Duodenal mucosa (tissue), 2 donors: ENCODE data around the gene FRYL.
"Not testable (repeated sequence)": the region's sequence is repeated elsewhere in the genome, so short reads cannot be mapped to it uniquely, and the experiment has no call there.

Experiments
- H3K27ac ChIP-seq: one replicate; pipeline ENCODE4 v1.7.0; 2013; ENCODE audit warnings: low read depth, low read length
- H3K27me3 ChIP-seq, 2 donors: one replicate each; pipeline ENCODE4 v1.7.0; 2013; ENCODE audit warnings: low read length in 2 of 2, control low read depth in 1 of 2; ENCODE audit not compliant: insufficient read depth in 2 of 2, control insufficient read depth in 1 of 2
- H3K36me3 ChIP-seq, 2 donors: one replicate each; pipeline ENCODE4 v1.7.0; 2013; ENCODE audit warnings: low read length in 2 of 2, control low read depth in 1 of 2; ENCODE audit not compliant: insufficient read depth in 2 of 2, control insufficient read depth in 1 of 2
- H3K4me1 ChIP-seq, 2 donors: one replicate each; pipeline ENCODE4 v1.7.0; 2013; ENCODE audit warnings: low read length in 2 of 2, control low read depth in 1 of 2; ENCODE audit not compliant: insufficient read depth in 2 of 2, control insufficient read depth in 1 of 2
- H3K4me3 ChIP-seq, 2 donors: one replicate each; pipeline ENCODE4 v1.7.0; 2013; ENCODE audit warnings: low read length in 2 of 2, low read depth in 1 of 2
- H3K9ac ChIP-seq, 2 donors: one replicate each; pipeline ENCODE4 v1.7.0; 2013; ENCODE audit warnings: low read length in 2 of 2, low read depth in 1 of 2
- H3K9me3 ChIP-seq, 2 donors: one replicate each; pipeline ENCODE4 v1.7.0; 2013; ENCODE audit warnings: low read length in 2 of 2, control low read depth in 1 of 2; ENCODE audit not compliant: control insufficient read depth in 1 of 2

FRYL gene

DNA sequence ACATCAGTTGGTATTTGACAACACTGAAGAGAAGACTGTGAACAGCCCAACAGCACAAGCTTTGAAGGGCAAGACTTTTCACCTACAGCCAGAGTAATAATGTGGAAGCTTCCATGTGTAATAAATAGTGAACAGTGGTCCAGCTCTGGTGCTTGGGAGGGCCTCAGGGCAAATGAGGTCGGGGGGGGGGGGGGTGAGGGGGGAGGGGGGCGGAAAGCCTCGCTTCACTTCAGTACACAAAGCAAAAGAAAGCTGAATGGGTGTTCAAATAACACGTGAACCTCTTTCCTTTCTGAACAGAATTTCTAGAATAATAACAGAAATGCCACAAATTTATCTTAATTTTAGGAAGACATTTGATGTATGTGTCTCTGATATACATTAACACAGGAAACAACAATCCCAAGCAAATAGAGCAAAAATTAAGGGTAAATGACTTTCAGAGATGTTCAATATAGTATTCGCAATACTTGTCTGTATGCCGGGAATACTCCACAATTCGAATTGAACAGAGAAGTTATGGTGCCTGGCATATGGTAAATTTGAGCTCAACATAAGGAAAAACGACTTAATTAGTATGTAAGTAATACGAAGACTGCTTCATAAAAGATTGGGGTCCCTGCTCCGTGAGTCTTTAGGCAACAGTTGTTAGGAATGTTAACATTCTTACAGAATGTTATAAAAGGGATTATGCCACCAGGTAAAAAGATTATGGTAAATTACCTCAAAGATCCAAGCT, 92.6 kb downstream of the FRYL start:
- H3K27ac ChIP-seq, result no peak overlapping the region
- H3K4me3 ChIP-seq, result no peak overlapping the region
- no peaks in the 10 kb centered on the region for H3K9me3 ChIP-seq
- no peak overlapping the region for H3K9ac ChIP-seq
- H3K36me3 ChIP-seq, result peaks cover 0 to 4% of the 10 kb centered on the region in 2 donors
- H3K4me1 ChIP-seq, result peaks cover 8% of the 10 kb centered on the region in 2 donors
- H3K27me3 ChIP-seq, result no peaks in the 10 kb centered on the region

DNA sequence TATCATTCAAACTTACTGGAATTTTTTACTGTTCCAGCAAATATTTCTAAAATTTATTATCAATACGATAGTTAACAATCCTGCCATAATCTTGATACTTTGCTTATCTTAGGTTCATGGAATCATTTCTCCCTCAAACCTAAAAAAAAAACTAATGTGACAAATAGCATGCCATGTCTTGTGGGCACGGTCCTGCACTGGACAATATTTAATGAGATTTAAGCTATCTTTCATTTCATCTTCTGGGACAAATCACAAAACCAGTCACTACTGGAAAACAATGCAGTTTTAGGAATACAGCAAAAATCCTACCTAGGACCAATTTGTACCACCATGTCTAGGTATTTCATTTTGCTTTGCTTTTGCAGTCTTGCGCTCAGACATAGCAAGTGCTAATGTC, 93.7 kb downstream of the FRYL start:
- peaks cover 0 to 4% of the 10 kb centered on the region in 2 donors for H3K36me3 ChIP-seq
- H3K4me3 ChIP-seq, result no peak overlapping the region
- H3K9me3 ChIP-seq, result no peaks in the 10 kb centered on the region
- peaks cover 8% of the 10 kb centered on the region in 2 donors for H3K4me1 ChIP-seq
- no peak overlapping the region for H3K27ac ChIP-seq
- H3K27me3 ChIP-seq, result no peaks in the 10 kb centered on the region
- H3K9ac ChIP-seq, result no peak overlapping the region

DNA sequence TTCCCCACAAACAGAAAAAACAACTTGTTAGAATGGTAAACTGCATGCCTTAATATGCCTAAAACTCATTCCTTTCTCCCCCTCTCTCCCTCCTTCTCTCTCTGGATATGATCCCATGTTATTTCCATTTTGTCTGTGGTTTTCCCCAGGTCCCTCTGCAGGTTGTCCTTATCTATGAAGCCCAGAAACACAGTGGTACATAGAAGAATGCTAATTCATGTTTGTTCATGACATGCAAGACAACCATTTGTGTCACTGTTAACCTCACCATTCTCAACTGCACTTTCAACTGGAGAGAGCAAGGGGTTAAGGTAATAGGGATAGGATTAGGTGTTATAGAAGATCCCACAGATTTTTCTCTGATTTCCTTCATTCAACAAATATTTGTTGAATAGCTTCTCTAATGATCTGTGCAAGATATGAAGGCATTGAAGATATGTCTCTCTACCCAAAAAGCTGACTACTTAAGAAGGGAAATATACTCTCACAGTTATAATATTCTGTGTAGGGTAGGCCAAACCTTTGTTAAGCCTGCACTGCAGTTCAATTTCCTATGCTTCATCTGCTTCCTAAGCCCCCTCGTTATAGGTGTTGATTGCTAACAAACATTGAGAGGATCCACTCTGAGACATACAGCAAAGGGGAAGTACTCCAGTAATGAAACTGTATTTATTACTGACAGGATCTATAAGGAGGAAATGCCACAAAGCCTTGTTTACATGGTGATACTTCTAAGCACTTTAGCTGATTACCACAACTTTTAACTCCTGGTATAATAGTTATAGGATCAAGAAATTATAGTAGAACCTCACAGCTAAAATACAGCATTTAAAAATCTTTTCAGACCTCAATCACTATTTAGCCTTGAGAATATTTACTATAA, 96.1 kb downstream of the FRYL start:
- H3K4me3 ChIP-seq, result no peak overlapping the region
- H3K27me3 ChIP-seq, result no peaks in the 10 kb centered on the region
- no peak overlapping the region for H3K27ac ChIP-seq
- no peaks in the 10 kb centered on the region for H3K9me3 ChIP-seq
- no peak overlapping the region for H3K9ac ChIP-seq
- H3K4me1 ChIP-seq, result peaks cover 8% of the 10 kb centered on the region in 2 donors
- peaks cover 0 to 4% of the 10 kb centered on the region in 2 donors for H3K36me3 ChIP-seq

DNA sequence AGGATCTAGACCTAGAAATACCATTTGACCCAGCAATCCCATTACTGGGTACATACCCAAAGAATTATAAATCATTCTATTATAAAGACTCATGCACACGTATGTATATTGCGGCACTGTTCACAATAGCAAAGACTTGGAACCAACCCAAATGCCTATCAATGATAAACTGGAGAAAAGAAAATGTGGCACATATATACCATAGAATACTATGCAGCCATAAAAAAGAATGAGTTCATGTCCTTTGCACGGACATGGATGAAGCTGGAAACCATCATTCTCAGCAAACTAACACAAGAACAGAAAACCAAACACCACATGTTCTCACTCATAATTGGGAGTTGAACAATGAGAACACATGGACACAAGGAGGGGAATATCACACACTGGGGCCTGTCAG, 97.2 kb downstream of the FRYL start:
- H3K36me3 ChIP-seq, H3K9ac ChIP-seq, H3K4me3 ChIP-seq, H3K9me3 ChIP-seq, H3K27me3 ChIP-seq, H3K27ac ChIP-seq, H3K4me1 ChIP-seq: not testable (repeated sequence)

DNA sequence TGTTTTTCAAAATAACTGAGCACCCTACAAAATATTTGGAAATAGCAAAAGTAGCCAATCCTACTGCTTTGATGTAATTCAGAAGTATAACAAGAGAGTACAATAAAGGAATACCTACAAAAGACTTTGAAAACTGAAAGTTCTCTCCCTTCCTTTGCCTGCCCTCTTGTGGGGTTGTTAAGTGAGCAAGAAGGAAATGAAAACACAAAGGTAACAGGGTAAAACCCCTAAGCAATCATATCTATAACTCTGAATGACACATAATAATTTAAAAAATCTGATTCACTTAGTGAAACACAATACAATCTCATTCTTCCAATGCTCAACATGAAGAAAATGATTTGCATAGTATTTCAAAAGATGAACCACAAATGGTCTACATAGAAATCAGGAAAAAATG, 98.2 kb downstream of the FRYL start:
- Histone ChIP-seq H3K9me3 (no peaks in the 10 kb centered on the region), H3K4me1 (peaks cover 8% of the 10 kb centered on the region in 2 donors), H3K36me3 (peaks cover 0 to 4% of the 10 kb centered on the region in 2 donors), H3K4me3 (no peak overlapping the region), H3K9ac (no peak overlapping the region), H3K27ac (no peak overlapping the region), H3K27me3 (no peaks in the 10 kb centered on the region)

DNA sequence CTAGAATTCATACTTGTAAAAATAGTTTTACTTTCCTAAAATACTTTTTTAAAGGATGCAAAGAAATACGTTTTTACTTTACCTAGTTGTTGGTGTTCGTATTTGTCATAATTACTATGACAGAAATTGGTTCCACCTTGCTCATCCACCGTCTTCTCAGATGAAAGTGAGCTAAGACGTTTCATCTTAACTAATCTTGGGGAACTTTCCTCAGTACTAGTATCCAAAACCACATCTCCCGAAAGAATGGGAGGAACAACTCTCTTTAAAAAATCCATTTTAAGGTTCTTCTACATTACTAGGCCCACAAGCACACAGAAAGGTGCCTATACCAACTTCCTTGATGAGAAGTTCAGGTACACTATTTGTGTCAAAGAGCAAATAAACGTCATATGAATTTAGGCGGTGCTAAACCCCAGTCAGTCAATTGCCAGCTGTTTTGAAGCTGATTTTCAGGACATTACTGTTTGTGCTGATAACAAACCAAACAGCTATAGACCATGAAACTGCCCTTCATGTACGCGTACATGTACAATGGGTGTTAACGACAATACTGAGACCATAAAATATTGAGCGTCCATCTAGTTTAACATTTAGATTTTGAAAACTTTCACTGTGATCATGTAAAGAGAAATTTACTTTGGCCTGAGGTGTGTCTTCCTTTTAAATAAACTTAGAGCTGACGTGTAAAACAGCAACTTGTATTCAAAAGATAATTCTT, 99.1 kb downstream of the FRYL start:
- Histone ChIP-seq H3K36me3 (peaks cover 0 to 4% of the 10 kb centered on the region in 2 donors), H3K4me1 (peaks cover 8% of the 10 kb centered on the region in 2 donors), H3K9me3 (no peaks in the 10 kb centered on the region), H3K27me3 (no peaks in the 10 kb centered on the region), H3K4me3 (peak overlapping the region; percentile 40 to 57), H3K9ac (peak overlapping the region in 1 of 2 donors; percentile 53), H3K27ac (no peak overlapping the region)

DNA sequence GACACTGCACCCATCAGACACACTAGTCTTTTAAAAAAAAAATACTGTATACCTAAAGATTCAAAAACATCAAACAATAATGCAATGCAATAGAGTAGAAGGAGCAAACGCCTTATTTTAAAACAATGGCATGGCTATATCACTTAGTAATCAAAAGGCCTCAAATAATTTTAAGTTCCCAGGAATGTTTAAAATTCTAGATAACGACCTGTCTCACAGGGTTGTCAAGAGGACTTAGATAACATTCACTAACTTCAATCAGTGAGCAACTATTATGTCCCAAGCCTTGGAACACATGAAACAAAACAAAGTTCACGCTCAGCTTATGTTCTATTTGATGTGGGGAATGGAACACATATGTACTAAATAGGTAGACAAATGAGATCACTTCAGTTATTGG, 106.5 kb downstream of the FRYL start:
- H3K9ac ChIP-seq, result no peak overlapping the region
- H3K36me3 ChIP-seq, result no peaks in the 10 kb centered on the region
- H3K4me3 ChIP-seq, result no peak overlapping the region
- no peaks in the 10 kb centered on the region for H3K27me3 ChIP-seq
- no peak overlapping the region for H3K27ac ChIP-seq
- H3K4me1 ChIP-seq, result peaks cover 0 to 5% of the 10 kb centered on the region in 2 donors
- no peaks in the 10 kb centered on the region for H3K9me3 ChIP-seq

DNA sequence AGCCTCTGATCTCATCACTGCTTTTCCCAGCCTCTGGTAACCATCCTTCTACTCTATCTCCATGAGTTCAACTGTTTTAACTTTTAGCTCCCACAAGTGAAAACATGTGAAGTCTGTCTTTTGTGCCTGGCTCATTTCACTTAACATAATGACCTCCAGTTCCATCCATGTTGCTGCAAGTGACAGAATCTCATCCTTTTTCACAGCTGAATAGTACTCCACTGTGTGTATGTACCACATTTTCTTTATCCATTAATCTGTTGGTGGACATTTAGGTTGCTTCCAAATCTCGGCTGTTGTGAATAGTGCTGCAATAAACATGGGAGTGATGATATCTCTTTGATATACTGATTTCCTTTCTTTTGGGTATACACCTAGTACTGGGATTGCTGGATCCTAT, 109.5 kb downstream of the FRYL start:
- Histone ChIP-seq H3K27ac (no peak overlapping the region), H3K9ac (no peak overlapping the region), H3K27me3 (no peaks in the 10 kb centered on the region), H3K9me3 (no peaks in the 10 kb centered on the region), H3K4me1 (peaks cover 14 to 27% of the 10 kb centered on the region in 2 donors), H3K4me3 (no peak overlapping the region), H3K36me3 (no peaks in the 10 kb centered on the region)

DNA sequence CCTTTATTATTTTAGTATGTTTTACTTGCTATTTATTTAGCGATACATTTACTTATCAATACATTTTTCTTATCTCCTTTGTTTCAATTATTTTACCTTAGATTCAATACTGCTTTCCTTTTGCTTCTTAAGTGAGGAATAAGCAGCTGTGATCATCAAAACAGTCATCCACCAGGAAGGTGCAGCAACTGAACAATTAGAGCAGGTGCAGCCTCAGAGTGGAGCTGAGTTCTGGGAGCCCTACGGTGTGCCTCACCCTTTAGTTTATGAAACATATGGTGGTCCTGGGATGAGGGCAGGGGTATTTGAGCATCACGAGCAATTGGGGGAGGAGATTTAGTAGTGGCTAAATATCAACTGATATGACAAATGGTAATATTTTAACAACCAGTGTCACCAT, 111.0 kb downstream of the FRYL start:
- Histone ChIP-seq H3K4me1 (peaks cover 18 to 40% of the 10 kb centered on the region in 2 donors), H3K27ac (peak overlapping the region; percentile 43), H3K9ac (peak overlapping the region in 1 of 2 donors; percentile 52), H3K36me3 (no peaks in the 10 kb centered on the region), H3K9me3 (no peaks in the 10 kb centered on the region), H3K4me3 (peak overlapping the region; percentile 42 to 67), H3K27me3 (no peaks in the 10 kb centered on the region)
